ENCODE data around the gene CRADD. TPM values are rescaled to one million over a fixed set of nuclear protein-coding genes. Genes with fewer than 3 reads are reported as not detected.
"Not testable (repeated sequence)": the region's sequence is repeated elsewhere in the genome, so short reads cannot be mapped to it uniquely, and the experiment has no call there.

Gene CRADD
- total RNA-seq, 1 experiment from 2014 or later = 10.1 TPM

- TF ChIP-seq, protein P1, sequence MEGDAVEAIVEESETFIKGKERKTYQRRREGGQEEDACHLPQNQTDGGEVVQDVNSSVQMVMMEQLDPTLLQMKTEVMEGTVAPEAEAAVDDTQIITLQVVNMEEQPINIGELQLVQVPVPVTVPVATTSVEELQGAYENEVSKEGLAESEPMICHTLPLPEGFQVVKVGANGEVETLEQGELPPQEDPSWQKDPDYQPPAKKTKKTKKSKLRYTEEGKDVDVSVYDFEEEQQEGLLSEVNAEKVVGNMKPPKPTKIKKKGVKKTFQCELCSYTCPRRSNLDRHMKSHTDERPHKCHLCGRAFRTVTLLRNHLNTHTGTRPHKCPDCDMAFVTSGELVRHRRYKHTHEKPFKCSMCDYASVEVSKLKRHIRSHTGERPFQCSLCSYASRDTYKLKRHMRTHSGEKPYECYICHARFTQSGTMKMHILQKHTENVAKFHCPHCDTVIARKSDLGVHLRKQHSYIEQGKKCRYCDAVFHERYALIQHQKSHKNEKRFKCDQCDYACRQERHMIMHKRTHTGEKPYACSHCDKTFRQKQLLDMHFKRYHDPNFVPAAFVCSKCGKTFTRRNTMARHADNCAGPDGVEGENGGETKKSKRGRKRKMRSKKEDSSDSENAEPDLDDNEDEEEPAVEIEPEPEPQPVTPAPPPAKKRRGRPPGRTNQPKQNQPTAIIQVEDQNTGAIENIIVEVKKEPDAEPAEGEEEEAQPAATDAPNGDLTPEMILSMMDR (IDR thresholded peaks at IDR 0.05; ENCODE audit: unreplicated experiment) = no peak
- no TSS peak for BruUV-seq (replicated peaks)
- Mint-ChIP-seq H3K27ac (ENCODE audit: unreplicated experiment) (no peak overlapping the region), H3K4me1 (ENCODE audit: low read depth, unreplicated experiment) (no peaks in the 10 kb centered on the region), H3K36me3 (ENCODE audit: insufficient read depth, unreplicated experiment) (no peaks in the 10 kb centered on the region), H3K4me3 (ENCODE audit: low read depth, unreplicated experiment) (no peak overlapping the region), H3K9me3 (ENCODE audit: low read depth, unreplicated experiment) (peaks cover 6% of the 10 kb centered on the region), H3K27me3 (ENCODE audit: unreplicated experiment) (no peaks in the 10 kb centered on the region)
- CTCF ChIA-PET = no interaction called here
- DNase-seq = no peak
- intact Hi-C loops (cut with micrococcal nuclease; ENCODE audit: unreplicated experiment) = no loop called here
These were observed 185.2 kb downstream of the CRADD start for GRCh38 chr12:93862424-93862823.

- TF ChIP-seq, protein P1 (IDR thresholded peaks at IDR 0.05; ENCODE audit: unreplicated experiment) = no peak
- BruUV-seq (replicated peaks) = no TSS peak
- CTCF ChIA-PET = no interaction called here
- Mint-ChIP-seq H3K27ac (ENCODE audit: unreplicated experiment) (no peak overlapping the region), H3K36me3 (ENCODE audit: insufficient read depth, unreplicated experiment) (no peaks in the 10 kb centered on the region), H3K4me1 (ENCODE audit: low read depth, unreplicated experiment) (no peaks in the 10 kb centered on the region), H3K4me3 (ENCODE audit: low read depth, unreplicated experiment) (no peak overlapping the region), H3K27me3 (ENCODE audit: unreplicated experiment) (no peaks in the 10 kb centered on the region), H3K9me3 (ENCODE audit: low read depth, unreplicated experiment) (peaks cover 14% of the 10 kb centered on the region)
- DNase-seq = no peak
- intact Hi-C loops (cut with micrococcal nuclease; ENCODE audit: unreplicated experiment) = no loop called here
These were observed 188.6 kb downstream of the CRADD start for GRCh38 chr12:93865751-93866150.

- Mint-ChIP-seq H3K27me3 (ENCODE audit: unreplicated experiment) (no peaks in the 10 kb centered on the region), H3K36me3 (ENCODE audit: insufficient read depth, unreplicated experiment) (no peaks in the 10 kb centered on the region), H3K4me3 (ENCODE audit: low read depth, unreplicated experiment) (no peak overlapping the region), H3K9me3 (ENCODE audit: low read depth, unreplicated experiment) (peaks cover 27% of the 10 kb centered on the region), H3K27ac (ENCODE audit: unreplicated experiment) (no peak overlapping the region), H3K4me1 (ENCODE audit: low read depth, unreplicated experiment) (no peaks in the 10 kb centered on the region)
- CTCF ChIA-PET = no interaction called here
- intact Hi-C loops (cut with micrococcal nuclease; ENCODE audit: unreplicated experiment) = no loop called here
- TF ChIP-seq, protein P1 (IDR thresholded peaks at IDR 0.05; ENCODE audit: unreplicated experiment) = no peak
- DNase-seq = no peak
- BruUV-seq (replicated peaks) = no TSS peak
These were observed 191.6 kb downstream of the CRADD start for GRCh38 chr12:93868771-93869170.

DNA sequence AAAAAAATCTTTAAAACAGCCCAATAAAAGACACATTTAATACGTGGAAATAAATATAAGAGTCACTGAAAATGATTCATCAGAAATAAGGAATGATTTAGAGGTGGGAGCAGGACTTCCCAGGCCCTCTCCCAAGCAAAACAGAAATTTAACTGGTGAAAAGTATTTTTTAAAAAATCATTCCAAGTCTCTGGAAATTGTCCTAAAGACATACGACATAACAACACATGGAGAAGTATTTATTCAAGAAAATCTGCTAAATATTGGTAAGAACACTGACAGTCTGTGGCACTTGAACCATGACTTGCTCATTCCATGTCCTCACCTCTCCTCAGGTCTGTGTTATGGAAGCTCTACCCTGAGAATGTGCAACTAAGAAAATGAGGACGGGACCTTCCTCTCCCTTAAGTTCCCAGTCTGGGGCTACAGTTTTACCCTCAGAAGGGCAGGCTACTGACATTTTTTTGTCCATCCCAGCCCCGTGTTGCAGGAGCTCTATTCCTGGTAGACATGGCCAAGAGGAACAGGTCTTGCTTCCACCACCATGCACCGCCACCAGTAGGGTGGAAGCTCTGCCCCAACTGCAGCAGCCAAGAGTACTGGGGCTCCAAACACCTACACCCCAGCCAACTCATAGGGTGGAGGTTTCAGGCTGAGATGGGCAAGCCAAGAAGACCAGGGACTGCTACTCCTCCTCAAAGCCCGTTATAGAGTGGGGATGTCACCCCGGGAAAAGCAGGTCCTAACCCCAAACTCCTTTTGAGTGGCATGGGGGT lies 193.0 kb downstream of the CRADD start:
- CTCF ChIA-PET = no interaction called here
- DNase-seq = no peak
- H3K36me3 Mint-ChIP-seq (ENCODE audit: insufficient read depth, unreplicated experiment) = no peaks in the 10 kb centered on the region
- no peak overlapping the region for H3K4me3 Mint-ChIP-seq (ENCODE audit: low read depth, unreplicated experiment)
- TF ChIP-seq, protein P1 (IDR thresholded peaks at IDR 0.05; ENCODE audit: unreplicated experiment) = no peak
- intact Hi-C loops (cut with micrococcal nuclease; ENCODE audit: unreplicated experiment) = no loop called here
- no TSS peak for BruUV-seq (replicated peaks)
- no peaks in the 10 kb centered on the region for H3K4me1 Mint-ChIP-seq (ENCODE audit: low read depth, unreplicated experiment)
- H3K9me3 Mint-ChIP-seq (ENCODE audit: low read depth, unreplicated experiment) = peaks cover 28% of the 10 kb centered on the region
- no peak overlapping the region for H3K27ac Mint-ChIP-seq (ENCODE audit: unreplicated experiment)
- no peaks in the 10 kb centered on the region for H3K27me3 Mint-ChIP-seq (ENCODE audit: unreplicated experiment)

GRCh38 chr12:93871566-93871965 lies 194.4 kb downstream of the CRADD start:
- BruUV-seq (replicated peaks); H3K36me3 Mint-ChIP-seq (ENCODE audit: insufficient read depth, unreplicated experiment); CTCF ChIA-PET; H3K27ac Mint-ChIP-seq (ENCODE audit: unreplicated experiment); intact Hi-C loops (cut with micrococcal nuclease; ENCODE audit: unreplicated experiment); H3K4me3 Mint-ChIP-seq (ENCODE audit: low read depth, unreplicated experiment); DNase-seq; H3K27me3 Mint-ChIP-seq (ENCODE audit: unreplicated experiment); H3K4me1 Mint-ChIP-seq (ENCODE audit: low read depth, unreplicated experiment): not testable (repeated sequence)
- peaks cover 27% of the 10 kb centered on the region for H3K9me3 Mint-ChIP-seq (ENCODE audit: low read depth, unreplicated experiment)
